ENCODE results near the gene SNPH. TPM values are rescaled to one million over a fixed set of nuclear protein-coding genes. Genes with fewer than 3 reads are reported as not detected.

Gene SNPH
- total RNA-seq, 2 experiments from 2014 or later = 1.9 to 2.1 TPM

GRCh38 chr20:1255675-1256074 is 10.4 kb upstream of the SNPH start:
- ChIA-PET POLR2A (no interaction called here), CTCF (interaction anchor here (1.1 to 1.5 kb wide), 2 partner anchors 11 to 15 kb away, joined by 3 to 4 read pairs; no protein-coding TSS in a partner anchor)

DNA sequence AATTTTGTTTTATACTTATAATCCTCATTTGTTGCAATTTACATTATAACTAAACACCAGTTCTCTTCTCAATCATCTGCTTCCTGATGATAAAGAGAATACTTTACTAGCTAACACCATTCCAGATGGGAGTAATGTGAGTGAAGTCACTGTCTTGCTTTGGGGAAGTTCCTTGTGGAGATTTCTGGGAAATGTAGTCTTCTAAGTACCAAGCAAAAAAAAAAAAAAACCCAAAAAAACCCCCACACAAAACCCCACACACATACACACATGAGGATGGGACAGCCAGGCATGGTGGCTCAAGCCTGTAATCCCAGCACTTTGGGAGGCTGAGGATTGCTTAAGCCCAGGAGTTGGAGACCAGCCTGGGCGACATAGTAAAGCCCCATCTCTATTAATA is 2.2 kb upstream of the SNPH start:
- POLR2A ChIA-PET = no interaction called here
- CTCF ChIA-PET = no interaction called here

GRCh38 chr20:1264727-1265126 is 1.4 kb upstream of the SNPH start:
- CTCF ChIA-PET = no interaction called here
- POLR2A ChIA-PET = no interaction called here

GRCh38 chr20:1265226-1265915 is 723 bp upstream of the SNPH start:
- CTCF ChIA-PET = interaction anchor here (1.2 to 1.5 kb wide), 2 partner anchors 16 to 203 kb away, joined by 3 read pairs; no protein-coding TSS in a partner anchor
- POLR2A ChIA-PET = interaction anchor here (0.6 kb wide), 1 partner anchor 144 kb away, joined by 4 read pairs; no protein-coding TSS in a partner anchor

DNA sequence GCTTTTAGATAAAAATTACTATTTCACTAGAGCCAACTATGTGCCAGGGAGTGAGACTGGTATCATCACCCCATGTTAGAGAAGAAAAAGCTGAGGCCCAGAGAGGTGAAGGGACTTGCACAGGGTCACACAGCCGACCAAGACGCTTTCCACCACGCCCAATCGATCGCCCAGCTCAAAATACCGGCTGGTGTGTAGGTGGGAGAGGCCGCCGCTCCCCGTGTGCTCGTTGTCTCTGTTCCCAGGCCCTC is 253 bp upstream of the SNPH start:
- ChIA-PET POLR2A (interaction anchor here (0.6 kb wide), 1 partner anchor 145 kb away, joined by 4 read pairs; no protein-coding TSS in a partner anchor), CTCF (interaction anchor here (0.6 to 1.5 kb wide), 4 partner anchors 15 to 203 kb away, joined by 3 to 4 read pairs (median 3); no protein-coding TSS in a partner anchor)

DNA sequence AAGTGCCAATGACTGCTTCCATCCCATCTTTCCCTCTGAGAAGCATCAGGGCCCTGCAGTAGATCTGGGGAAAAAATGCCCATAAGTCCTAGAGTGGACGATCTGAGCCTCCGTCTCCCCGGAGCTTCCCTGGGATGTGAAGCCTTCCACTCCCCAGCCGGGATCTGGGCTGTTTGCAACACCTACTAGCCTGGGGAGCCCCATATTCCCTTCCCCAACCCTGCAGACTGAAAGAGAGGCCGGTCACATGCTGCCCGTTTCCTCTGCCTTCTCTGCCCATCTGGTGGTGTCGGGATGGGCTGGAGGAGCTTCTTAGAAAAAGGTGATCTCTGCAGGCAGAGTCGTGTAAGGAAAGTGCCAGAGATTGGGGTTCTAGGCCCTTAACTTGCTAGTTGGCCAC is 1.1 kb downstream of the SNPH start:
- ChIA-PET POLR2A (interaction anchor here (0.7 kb wide), 2 partner anchors 12 to 112 kb away, joined by 4 to 5 read pairs; no protein-coding TSS in a partner anchor), CTCF (interaction anchor here (0.8 to 1.5 kb wide), 3 partner anchors 12 to 18 kb away, joined by 3 to 4 read pairs (median 3); no protein-coding TSS in a partner anchor)

DNA sequence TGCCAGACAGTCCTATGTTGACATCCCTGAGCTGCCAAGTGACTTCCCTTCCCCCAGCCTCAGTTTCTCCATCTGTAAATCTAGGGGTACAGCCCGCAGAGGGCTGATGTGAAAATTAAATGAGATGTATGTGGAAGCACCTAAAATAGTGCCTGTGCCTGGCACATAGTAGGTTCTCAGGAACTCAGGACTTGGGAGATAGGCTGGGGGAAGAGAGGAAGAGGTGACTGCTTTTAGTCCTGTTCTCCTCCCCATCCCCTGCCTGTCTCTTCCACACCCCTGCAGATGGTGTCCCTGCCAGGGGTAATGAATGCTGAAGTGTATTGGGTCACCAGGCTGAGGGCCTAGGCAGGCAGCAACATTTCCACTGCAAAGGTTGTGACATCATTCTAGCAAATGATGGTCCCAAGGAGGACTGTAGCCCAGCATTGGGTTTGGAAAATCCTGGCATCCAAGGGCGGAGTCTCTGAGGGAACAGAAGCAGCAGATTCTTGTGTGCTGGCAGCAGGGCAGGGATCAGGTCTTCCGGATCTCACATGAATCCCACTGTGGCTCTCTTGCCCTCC is 1.8 kb downstream of the SNPH start:
- CTCF ChIA-PET = no interaction called here
- POLR2A ChIA-PET = no interaction called here

DNA sequence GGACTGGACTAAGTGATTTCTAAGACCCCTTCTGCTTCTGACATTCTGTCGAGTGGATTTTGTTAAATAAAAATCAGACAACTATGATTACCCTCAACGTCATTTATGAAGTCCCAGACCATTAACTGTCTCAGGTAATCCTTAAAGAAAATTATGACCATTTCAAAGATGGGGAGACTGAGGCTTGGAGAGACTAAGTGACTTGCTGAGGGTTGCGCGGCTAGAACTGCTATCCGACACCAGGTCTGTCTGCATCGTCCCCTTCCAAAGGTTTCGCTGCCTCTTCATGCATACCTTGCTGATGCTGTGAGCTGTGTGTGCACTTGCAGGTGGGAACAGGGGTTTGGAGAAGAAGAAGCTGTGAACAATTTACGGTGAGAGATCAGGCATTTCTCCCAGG is 3.1 kb downstream of the SNPH start:
- ChIA-PET POLR2A (no interaction called here), CTCF (no interaction called here)

DNA sequence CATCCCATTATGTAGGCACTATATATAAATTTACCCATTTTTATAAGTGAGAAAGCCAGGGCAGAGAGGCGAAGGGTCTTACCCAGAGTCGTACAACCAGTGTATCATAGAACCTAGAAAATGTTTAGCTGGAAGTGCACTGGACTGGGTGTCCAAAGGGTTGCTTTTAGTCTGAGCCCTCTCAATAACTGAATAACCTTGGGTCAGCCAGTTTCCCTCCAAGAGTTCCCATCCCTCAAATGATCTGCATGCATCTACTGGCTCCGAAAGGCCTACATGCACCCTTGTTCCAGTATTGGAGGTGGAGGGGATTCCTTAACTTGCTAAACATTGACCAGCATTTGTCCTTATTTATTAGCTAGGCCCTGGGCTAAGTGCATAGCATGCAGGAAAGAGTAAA is 3.8 kb downstream of the SNPH start:
- ChIA-PET CTCF (no interaction called here), POLR2A (interaction anchor here (0.6 kb wide), 1 partner anchor 13 kb away, joined by 4 read pairs; no protein-coding TSS in a partner anchor)

- CTCF ChIA-PET = no interaction called here
- POLR2A ChIA-PET = no interaction called here
These were observed 6.4 kb downstream of the SNPH start for GRCh38 chr20:1272368-1273100.

DNA sequence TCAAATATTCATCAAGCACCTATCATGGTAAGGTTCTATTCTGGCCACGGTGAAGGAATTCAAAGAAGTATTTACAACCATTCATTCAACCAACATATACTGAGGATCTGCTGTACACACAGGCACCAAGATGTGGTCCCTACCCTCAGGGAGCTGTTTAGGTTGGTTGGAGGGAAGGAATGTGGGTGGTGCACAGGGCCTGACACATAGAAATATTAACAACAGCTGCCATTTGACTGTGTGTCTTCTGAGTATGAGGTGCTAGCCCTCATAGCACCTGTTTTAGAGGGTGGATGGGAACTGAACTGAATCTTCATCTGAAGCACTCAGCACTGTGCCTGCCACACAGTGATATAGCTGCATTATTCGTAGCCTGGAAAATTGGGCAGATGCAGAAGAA is 7.3 kb downstream of the SNPH start:
- ChIA-PET POLR2A (no interaction called here), CTCF (no interaction called here)

- POLR2A ChIA-PET = no interaction called here
- CTCF ChIA-PET = no interaction called here
These were observed 8.6 kb downstream of the SNPH start for GRCh38 chr20:1274485-1275311.

- ChIA-PET CTCF (interaction anchor here (1.0 kb wide), 1 partner anchor 27 kb away, joined by 3 read pairs; no protein-coding TSS in a partner anchor), POLR2A (no interaction called here)
These were observed 9.8 kb downstream of the SNPH start for GRCh38 chr20:1275919-1276318.

GRCh38 chr20:1277529-1278322 is 11.6 kb downstream of the SNPH start:
- POLR2A ChIA-PET = no interaction called here

GRCh38 chr20:1278993-1279392 is 12.9 kb downstream of the SNPH start:
- ChIA-PET CTCF (no interaction called here), POLR2A (no interaction called here)

More at GRCh38 chr20:1277529-1278322, 11.6 kb downstream of the SNPH start:
- CTCF ChIA-PET = no interaction called here

- ChIA-PET CTCF (interaction anchor here (1.5 kb wide), 1 partner anchor 14 kb away, joined by 3 read pairs; the partner anchor contains the start of gene SNPH), POLR2A (no interaction called here)
These were observed 14.4 kb downstream of the SNPH start for GRCh38 chr20:1280195-1281102.

GRCh38 chr20:1281279-1282057 is 15.4 kb downstream of the SNPH start:
- CTCF ChIA-PET = interaction anchor here (1.5 kb wide), 1 partner anchor 15 kb away, joined by 3 read pairs; the partner anchor contains the start of gene SNPH
- POLR2A ChIA-PET = no interaction called here
